SK-N-SH (cell line): ENCODE measurements around the gene TIMP2. TPM values are rescaled to one million over a fixed set of nuclear protein-coding genes. Genes with fewer than 3 reads are reported as not detected.

Experiments
- CTCF ChIA-PET: fragments of 300-600, 350-600 bp; formaldehyde crosslinking; extraction: SDS; loops from one replicate; lab custom pipeline; 2021; lab: Yijun Ruan, JAX
- POLR2A ChIA-PET: fragments of 350-600 bp; sonication (Branson Sonifier 250); formaldehyde crosslinking; extraction: SDS; loops from one replicate; lab custom pipeline; 2020; ENCODE audit warnings: antibody characterized with exemption, inconsistent platforms; lab: Yijun Ruan, JAX
- DNase-seq: peaks from one replicate; pipeline ENCODE4 v3.0.0; 2012
- H2AFZ ChIP-seq: fragments of 200-600 bp; sonication (generic); 2 replicates; pipeline ENCODE4 v1.8.1; 2016; ENCODE audit warnings: antibody characterized with exemption, mild to moderate bottlenecking, low read depth
- H3F3A ChIP-seq: fragments of 200-600 bp; sonication (generic); replicated peaks from 2 replicates; pipeline ENCODE3; 2016; ENCODE audit warnings: antibody characterized with exemption, mild to moderate bottlenecking; ENCODE audit not compliant: insufficient read depth
- H3K27ac ChIP-seq, 2 experiments: fragments of 200-500 bp in 1 of 2; fragments of 200-600 bp in 1 of 2; sonication (Bioruptor generic) in 1 of 2; sonication (generic), shearing (Covaris generic) in 1 of 2; 2 replicates each; pipeline versions ENCODE4 v1.5.1 to v1.6.1; 2014 to 2016; ENCODE audit warnings: low read depth in 2 of 2, inconsistent platforms in 1 of 2, low read length in 1 of 2, mild to moderate bottlenecking in 1 of 2, mixed read lengths in 1 of 2
- H3K27me3 ChIP-seq: fragments of 200-600 bp; sonication (generic), shearing (Covaris generic); 2 replicates; pipeline ENCODE4 v1.6.1; 2016; ENCODE audit warnings: mixed run types; ENCODE audit not compliant: insufficient read depth
- H3K36me3 ChIP-seq, 2 experiments: fragments of 200-500 bp in 1 of 2; fragments of 200-600 bp in 1 of 2; sonication (Bioruptor generic) in 1 of 2; sonication (generic) in 1 of 2; replicated peaks in 1 of 2; 2 replicates each; pipeline versions ENCODE3 to v1.5.1; 2014 to 2016; ENCODE audit warnings: low read length in 1 of 2, mild to moderate bottlenecking in 1 of 2; ENCODE audit not compliant: insufficient read depth in 2 of 2, control insufficient read depth in 1 of 2
- H3K4me1 ChIP-seq, 2 experiments: fragments of 200-500 bp in 1 of 2; fragments of 200-600 bp in 1 of 2; sonication (Bioruptor generic) in 1 of 2; sonication (generic), shearing (Covaris generic) in 1 of 2; 2 replicates each; pipeline versions ENCODE4 v1.5.1 to v1.6.1; 2014 to 2016; ENCODE audit warnings: low read depth in 1 of 2, low read length in 1 of 2, mixed run types in 1 of 2; ENCODE audit not compliant: insufficient read depth in 2 of 2, control insufficient read depth in 1 of 2
- H3K4me2 ChIP-seq: fragments of 200-600 bp; sonication (generic), shearing (Covaris generic); 2 replicates; pipeline ENCODE4 v1.6.1; 2017; ENCODE audit warnings: mixed run types
- H3K4me3 ChIP-seq, 2 experiments: fragments of 200-500 bp in 1 of 2; fragments of 200-600 bp in 1 of 2; sonication (Bioruptor generic) in 1 of 2; sonication (generic), shearing (Covaris generic) in 1 of 2; 2 replicates each; pipeline versions ENCODE4 v1.5.1 to v1.8.1; 2014 to 2016; ENCODE audit warnings: low read depth in 2 of 2, inconsistent platforms in 1 of 2, low read length in 1 of 2, mild to moderate bottlenecking in 1 of 2, mixed read lengths in 1 of 2, moderate library complexity in 1 of 2
- H3K79me2 ChIP-seq: fragments of 200-600 bp; sonication (generic); 2 replicates; pipeline ENCODE4 v1.8.1; 2017; ENCODE audit warnings: mild to moderate bottlenecking; ENCODE audit not compliant: insufficient read depth
- H3K9ac ChIP-seq: fragments of 200-600 bp; sonication (generic); 2 replicates; pipeline ENCODE4 v1.6.1; 2017; ENCODE audit warnings: mixed run types
- H3K9me2 ChIP-seq: fragments of 200-600 bp; sonication (generic); 2 replicates; pipeline ENCODE4 v1.6.1; 2017; ENCODE audit warnings: mixed run types
- H3K9me3 ChIP-seq: fragments of 200-600 bp; sonication (generic); 2 replicates; pipeline ENCODE4 v1.6.1; 2017; ENCODE audit warnings: mixed run types, mild to moderate bottlenecking, moderate library complexity
- H4K20me1 ChIP-seq: fragments of 200-600 bp; sonication (generic); 2 replicates; pipeline ENCODE4 v1.6.1; 2017; ENCODE audit warnings: mild to moderate bottlenecking, mixed run types; ENCODE audit not compliant: insufficient read depth
- EZH2phosphoT487 ChIP-seq: fragments of 200-600 bp; sonication (generic); IDR thresholded peaks from 2 replicates; pipeline ENCODE4 v1.6.1; 2017; ENCODE audit warnings: low read depth, mixed run types, mild to moderate bottlenecking, antibody characterized with exemption, moderate library complexity, borderline replicate concordance
- FOXJ3 ChIP-seq: sonication (generic); formaldehyde crosslinking; IDR thresholded peaks from 2 replicates; pipeline ENCODE4 v1.5.1; 2020; ENCODE audit warnings: mild to moderate bottlenecking, missing genetic modification reagents
- FOXM1 ChIP-seq: IDR thresholded peaks from 2 replicates; pipeline ENCODE4 v1.4.0; 2012; ENCODE audit warnings: low read depth, mild to moderate bottlenecking
- GATA2 ChIP-seq: sonication (generic); formaldehyde crosslinking; IDR thresholded peaks from 2 replicates; pipeline ENCODE4 v1.5.0; 2020; ENCODE audit warnings: mild to moderate bottlenecking, missing genetic modification reagents
- MAX ChIP-seq: IDR thresholded peaks from 2 replicates; pipeline ENCODE4 v1.4.0; 2012; ENCODE audit warnings: low read depth
- MXI1 ChIP-seq: IDR thresholded peaks from 2 replicates; pipeline ENCODE4 v1.6.1; 2012; ENCODE audit warnings: mild to moderate bottlenecking, low read depth, low read length, improper control_type of control experiment
- PBX3 ChIP-seq: IDR thresholded peaks from 2 replicates; pipeline ENCODE4; 2012
- RAD21 ChIP-seq: IDR thresholded peaks from 2 replicates; pipeline ENCODE4 v1.6.1; 2012; ENCODE audit warnings: mild to moderate bottlenecking, low read length
- RCOR1 ChIP-seq: fragments of 150-350 bp; IDR thresholded peaks from 2 replicates; pipeline ENCODE4 v1.6.1; 2017; ENCODE audit warnings: antibody characterized with exemption, low read length
- SMC3 ChIP-seq: IDR thresholded peaks from 2 replicates; pipeline ENCODE4 v1.6.1; 2012; ENCODE audit warnings: low read depth, low read length, improper control_type of control experiment
- TAF1 ChIP-seq: IDR thresholded peaks from 2 replicates; pipeline ENCODE4 v1.6.1; 2012; ENCODE audit warnings: low read depth, mild to moderate bottlenecking, low read length, moderate library complexity, borderline replicate concordance
- USF2 ChIP-seq: fragments of 150-350 bp; IDR thresholded peaks from 2 replicates; pipeline ENCODE4 v1.6.1; 2017; ENCODE audit warnings: antibody characterized with exemption, low read length, low read depth, borderline replicate concordance
- WGBS: methylation state at CpG from one replicate; pipeline ENCODE4 v1.1.6; 2017; ENCODE audit warnings: low lambda C conversion rate; 5-methylcytosine and 5-hydroxymethylcytosine counted together
- polyA plus RNA-seq, 3 experiments: library from polyadenylated mRNA; depleted of rRNA; stranded (reverse); fragments of >200 nt; gene quantifications; 2 replicates each; pipeline ENCODE4 v1.2.3, GENCODE V29; 2012

The TIMP2 gene
- polyA plus RNA-seq, 1 of the 3 experiments (the other 2 are of a cell fraction) = 441 TPM

- CTCF ChIA-PET = interaction anchor here (0.6 to 2.5 kb wide), 9 partner anchors 13 to 162 kb away, joined by 3 to 24 read pairs (median 4); no protein-coding TSS in a partner anchor
- peaks cover 21 to 70% of the 10 kb centered on the region in 2 experiments for H3K4me1 ChIP-seq
- no peaks in the 10 kb centered on the region for H3K9me2 ChIP-seq
- 84% methylated on average over 8 of the region's 8 CpGs for WGBS
- peaks cover 76% of the 10 kb centered on the region for H4K20me1 ChIP-seq
- POLR2A ChIA-PET = interaction anchor here (0.7 to 2.4 kb wide), 6 partner anchors 22 to 56 kb away, joined by 3 to 8 read pairs (median 4); no protein-coding TSS in a partner anchor
- peaks cover 4% of the 10 kb centered on the region for H3F3A ChIP-seq
- DNase-seq = peak; percentile 73
- H2AFZ ChIP-seq = no peak overlapping the region
- H3K36me3 ChIP-seq = peaks cover 8 to 12% of the 10 kb centered on the region in 2 experiments
- H3K27ac ChIP-seq = peak overlapping the region in 1 of 2 experiments; percentile 76; a peak in 2 of 4 replicates
- peak overlapping the region; percentile 97; the same call in 1 of the 2 replicates for H3K4me2 ChIP-seq
- H3K9me3 ChIP-seq = no peaks in the 10 kb centered on the region
- H3K79me2 ChIP-seq = peaks cover 83% of the 10 kb centered on the region
- no peak overlapping the region for H3K9ac ChIP-seq
- TF ChIP-seq MXI1 (no peak), RCOR1 (peak; percentile 48; the same call in 1 of the 2 replicates), RAD21 (peak; percentile 14; the same call in 1 of the 2 replicates), SMC3 (peak; percentile 16; the same call in 1 of the 2 replicates)
- H3K4me3 ChIP-seq = peak overlapping the region in 1 of 2 experiments; percentile 4; a peak in 1 of 4 replicates
- H3K27me3 ChIP-seq = no peaks in the 10 kb centered on the region
Observed at GRCh38 chr17:78921437-78921971, 3.7 kb downstream of the TIMP2 start.

GRCh38 chr17:78920528-78920927, 4.7 kb downstream of the TIMP2 start:
- H3F3A ChIP-seq = peaks cover 11% of the 10 kb centered on the region
- no peak for DNase-seq
- ChIA-PET POLR2A (interaction anchor here (0.9 to 2.4 kb wide), 3 partner anchors 9 to 38 kb away, joined by 4 to 8 read pairs (median 4); no protein-coding TSS in a partner anchor), CTCF (interaction anchor here (0.7 to 2.5 kb wide), 7 partner anchors 14 to 60 kb away, joined by 3 to 24 read pairs (median 5); no protein-coding TSS in a partner anchor)
- H3K36me3 ChIP-seq = peaks cover 8 to 12% of the 10 kb centered on the region in 2 experiments
- peaks cover 93% of the 10 kb centered on the region for H3K79me2 ChIP-seq
- H3K27ac ChIP-seq = peak overlapping the region in 1 of 2 experiments; percentile 76; a peak in 2 of 4 replicates
- no peak overlapping the region for H2AFZ ChIP-seq
- no peaks in the 10 kb centered on the region for H3K9me2 ChIP-seq
- 92% methylated on average over 8 of the region's 8 CpGs for WGBS
- H3K4me2 ChIP-seq = 0 out of 2 replicates have a peak overlapping the region, but pooled peaks have one; percentile 14
- peaks cover 86% of the 10 kb centered on the region for H4K20me1 ChIP-seq
- no peak overlapping the region for H3K4me3 ChIP-seq
- H3K9me3 ChIP-seq = no peaks in the 10 kb centered on the region
- no peak overlapping the region for H3K9ac ChIP-seq
- peaks cover 22 to 72% of the 10 kb centered on the region in 2 experiments for H3K4me1 ChIP-seq
- H3K27me3 ChIP-seq = no peaks in the 10 kb centered on the region
- TF ChIP-seq PBX3 (no peak), FOXM1 (no peak), USF2 (no peak), GATA2 (CRISPR knock-in tag) (peak; percentile 6; the same call in 1 of the 2 replicates), TAF1 (no peak), MAX (no peak), FOXJ3 (CRISPR knock-in tag) (no peak), EZH2phosphoT487 (no peak)
